Measurements from ENCODE around the gene RABGAP1L. TPM values are rescaled to one million over a fixed set of nuclear protein-coding genes. Genes with fewer than 3 reads are reported as not detected.
A peak's percentile ranks its signal among the peaks of the same experiment; 100 is the strongest.

RABGAP1L gene
- total RNA-seq (100 to 1,000 TPM in 2 of 7 donors, 10 to 100 TPM in 5; 66.2 to 125 (median 78.4) TPM), polyA plus RNA-seq (10 to 100 TPM; 30.3 to 31.1 (median 31.0) TPM)
- long read RNA-seq, donor 1, full-length matches to known transcripts: 1 of 1 reads
- long read RNA-seq, donor 1, partial matches to known transcripts: 0 of 1 reads
- long read RNA-seq, donor 1, other reads (novel, unspliced or antisense): 0 of 1 reads
- long read RNA-seq, donor 2, partial matches to known transcripts: 0 of 1 reads
- long read RNA-seq, donor 2, other reads (novel, unspliced or antisense): 0 of 1 reads

- Histone ChIP-seq H3K27me3 (replicated peaks in 1 of 7) (no peaks in the 10 kb centered on the region), H3K27ac (peak within 1 kb of the TSS; percentile 88 to 97 (median 92)), H3K4me1 (peaks cover 20 to 62% (median 51%) of the 10 kb centered on the region in 6 donors), H3K4me3 (peak within 1 kb of the TSS; percentile 76 to 98 (median 91)), H3K9me3 (no peaks in the 10 kb centered on the region), H3K36me3 (no peaks in the 10 kb centered on the region)
- intact Hi-C loops (cut with DNase I; ENCODE audit: low total_unique reads): loop anchor here (5.0 kb wide), 1 partner anchor 682 kb away; the partner anchor contains the start of gene PRDX6
- TF ChIP-seq, protein P1, sequence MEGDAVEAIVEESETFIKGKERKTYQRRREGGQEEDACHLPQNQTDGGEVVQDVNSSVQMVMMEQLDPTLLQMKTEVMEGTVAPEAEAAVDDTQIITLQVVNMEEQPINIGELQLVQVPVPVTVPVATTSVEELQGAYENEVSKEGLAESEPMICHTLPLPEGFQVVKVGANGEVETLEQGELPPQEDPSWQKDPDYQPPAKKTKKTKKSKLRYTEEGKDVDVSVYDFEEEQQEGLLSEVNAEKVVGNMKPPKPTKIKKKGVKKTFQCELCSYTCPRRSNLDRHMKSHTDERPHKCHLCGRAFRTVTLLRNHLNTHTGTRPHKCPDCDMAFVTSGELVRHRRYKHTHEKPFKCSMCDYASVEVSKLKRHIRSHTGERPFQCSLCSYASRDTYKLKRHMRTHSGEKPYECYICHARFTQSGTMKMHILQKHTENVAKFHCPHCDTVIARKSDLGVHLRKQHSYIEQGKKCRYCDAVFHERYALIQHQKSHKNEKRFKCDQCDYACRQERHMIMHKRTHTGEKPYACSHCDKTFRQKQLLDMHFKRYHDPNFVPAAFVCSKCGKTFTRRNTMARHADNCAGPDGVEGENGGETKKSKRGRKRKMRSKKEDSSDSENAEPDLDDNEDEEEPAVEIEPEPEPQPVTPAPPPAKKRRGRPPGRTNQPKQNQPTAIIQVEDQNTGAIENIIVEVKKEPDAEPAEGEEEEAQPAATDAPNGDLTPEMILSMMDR (IDR thresholded peaks at IDR 0.05 in 8 of 11, conservative IDR thresholded peaks at IDR 0.05 in 3 of 11): peak in 1 of 11 experiments; percentile 10
- TF ChIP-seq POLR2A (IDR thresholded peaks at IDR 0.05): peak in 2 of 3 donors; percentile 40 to 61
- TF ChIP-seq POLR2AphosphoS5 (IDR thresholded peaks at IDR 0.05): peak; percentile 98 to 99 (median 99)
- peak; percentile 99 for DNase-seq
- WGBS, 5 donors: 0% methylated on average over 62 to 98 of the region's 98 CpGs
Observed at GRCh38 chr1:174159252-174160108, at the start of gene RABGAP1L. Gene RABGAP1L (plus strand): TSS chr1:174159520.

DNA sequence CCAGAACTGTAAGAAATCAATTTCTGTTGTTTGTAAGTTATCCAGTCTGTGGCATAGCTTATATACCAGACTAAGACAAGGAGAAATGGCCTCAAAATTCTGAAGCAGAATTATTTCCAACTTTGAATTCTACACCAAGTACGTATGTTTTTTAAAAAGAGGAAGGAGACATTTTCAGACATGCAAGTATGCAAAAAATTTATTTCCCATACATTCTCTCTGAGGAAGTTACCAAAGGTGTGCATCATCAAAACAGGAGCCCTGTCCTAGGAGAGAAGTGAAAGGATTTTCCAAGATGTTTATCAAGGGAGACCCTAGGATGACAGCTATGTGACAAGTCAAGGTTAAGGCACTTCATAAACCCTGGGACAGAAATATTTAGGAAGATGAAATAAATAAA lies 49.3 kb upstream of the RABGAP1L start:
- Histone ChIP-seq H3K4me3 (no peak overlapping the region), H3K4me1 (peaks cover 0 to 10% (median 0%) of the 10 kb centered on the region in 6 donors), H3K27me3 (replicated peaks in 1 of 7) (no peaks in the 10 kb centered on the region), H3K27ac (no peak overlapping the region), H3K9me3 (no peaks in the 10 kb centered on the region), H3K36me3 (no peaks in the 10 kb centered on the region)
- no peak for TF ChIP-seq POLR2AphosphoS5 (IDR thresholded peaks at IDR 0.05)
- TF ChIP-seq POLR2A (IDR thresholded peaks at IDR 0.05): no peak
- TF ChIP-seq, protein P1 (IDR thresholded peaks at IDR 0.05 in 8 of 11, conservative IDR thresholded peaks at IDR 0.05 in 3 of 11): no peak
- intact Hi-C loops (cut with DNase I; ENCODE audit: low total_unique reads): no loop called here
- DNase-seq: no peak
- WGBS, 5 donors: 27 to 46% (median 38%) methylated on average over 1 of the region's 1 CpG

DNA sequence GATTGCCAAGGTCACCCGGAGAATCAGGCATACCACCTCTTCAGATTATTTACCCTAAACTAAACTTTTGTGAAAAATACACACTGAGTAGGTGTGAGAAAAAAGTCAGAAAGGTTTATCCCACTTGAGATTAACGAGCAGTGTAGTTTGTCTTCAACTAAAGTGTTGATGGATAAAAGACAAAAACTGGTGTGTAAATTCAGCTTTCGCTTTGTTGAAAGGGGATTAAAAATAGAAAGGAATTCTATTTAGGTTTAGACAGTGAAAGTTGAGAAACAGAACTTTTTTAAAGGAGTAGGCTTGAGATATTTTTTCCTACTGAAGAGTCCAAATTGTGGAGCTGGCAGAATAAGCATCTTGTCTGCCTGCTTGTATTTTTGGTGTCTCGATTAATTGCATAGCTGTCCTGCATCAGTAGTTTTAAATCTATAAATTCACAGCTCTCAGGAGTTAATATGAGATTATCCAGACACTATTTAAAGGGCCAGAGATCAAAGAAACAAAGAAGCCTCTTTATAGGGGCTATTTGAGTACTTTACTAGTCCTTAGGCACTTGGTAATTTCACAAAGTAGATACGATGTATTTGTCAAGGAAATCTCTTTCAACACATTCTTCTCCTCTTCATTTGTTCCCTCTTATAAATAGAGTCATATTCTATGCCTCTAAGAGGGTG lies 46.7 kb upstream of the RABGAP1L start:
- H3K27ac ChIP-seq: no peak overlapping the region
- H3K4me3 ChIP-seq: no peak overlapping the region
- DNase-seq: no peak
- TF ChIP-seq POLR2AphosphoS5 (IDR thresholded peaks at IDR 0.05) (no peak), POLR2A (IDR thresholded peaks at IDR 0.05) (no peak)
- TF ChIP-seq, protein P1 (IDR thresholded peaks at IDR 0.05 in 8 of 11, conservative IDR thresholded peaks at IDR 0.05 in 3 of 11): no peak
- H3K36me3 ChIP-seq: no peaks in the 10 kb centered on the region
- H3K4me1 ChIP-seq: peaks cover 0 to 10% (median 0%) of the 10 kb centered on the region in 6 donors
- WGBS, 5 donors: 71 to 81% (median 75%) methylated on average over 5 of the region's 5 CpGs
- no peaks in the 10 kb centered on the region for H3K27me3 ChIP-seq (replicated peaks in 1 of 7)
- intact Hi-C loops (cut with DNase I; ENCODE audit: low total_unique reads): no loop called here
- H3K9me3 ChIP-seq: no peaks in the 10 kb centered on the region

Measured in spleen (tissue), 13 donors.